Stimulated activated CD4-positive, alpha-beta T cell treated with anti-CD3 and anti-CD28 coated beads, Interleukin-1b, Interleukin-23, amount 100 ng/mL, for 48 hours (primary cell): Measurements from ENCODE around the gene GRM3.

ENCODE experiments used
- DNase-seq: peaks from one replicate; pipeline ENCODE4 v3.0.0-alpha.2; 2020

Gene GRM3

DNA sequence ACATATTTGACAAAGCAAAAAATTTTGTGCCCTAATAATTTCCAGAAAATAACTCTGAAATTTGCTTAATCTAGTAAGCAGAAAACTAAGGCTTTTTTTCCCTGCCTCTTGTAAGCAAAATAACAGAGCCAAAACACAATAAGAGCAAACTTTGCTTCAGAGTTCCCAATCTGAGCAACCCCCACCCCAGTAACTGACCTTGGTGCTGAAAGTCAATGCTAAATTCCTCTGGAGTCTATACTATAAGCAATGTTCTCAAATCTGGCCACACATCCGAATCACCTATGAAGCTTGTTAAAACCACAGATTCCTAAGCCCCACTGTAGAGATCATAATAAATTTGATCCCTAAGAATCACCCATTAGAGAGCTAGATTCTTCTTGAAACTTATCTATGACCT, 265.2 kb downstream of the GRM3 start:
- no peak for DNase-seq

DNA sequence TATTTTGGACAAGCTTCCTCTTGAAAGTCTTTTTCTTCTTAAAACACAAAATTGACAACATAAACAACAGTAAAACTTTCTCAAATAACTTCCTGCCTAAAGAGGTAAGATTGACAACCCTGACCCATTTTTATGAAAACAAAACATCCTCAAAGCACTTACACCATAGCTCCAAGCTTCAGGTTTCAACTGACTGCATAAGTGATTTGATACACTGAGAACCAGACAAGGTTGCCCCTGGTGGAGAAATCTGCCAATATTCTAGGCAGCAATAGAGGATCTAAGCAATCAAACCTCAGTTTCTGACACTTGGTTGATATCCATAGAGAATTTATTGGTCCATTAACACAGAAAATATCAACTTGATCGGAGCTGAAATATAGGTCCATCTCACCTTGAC, 267.9 kb downstream of the GRM3 start:
- no peak for DNase-seq

DNA sequence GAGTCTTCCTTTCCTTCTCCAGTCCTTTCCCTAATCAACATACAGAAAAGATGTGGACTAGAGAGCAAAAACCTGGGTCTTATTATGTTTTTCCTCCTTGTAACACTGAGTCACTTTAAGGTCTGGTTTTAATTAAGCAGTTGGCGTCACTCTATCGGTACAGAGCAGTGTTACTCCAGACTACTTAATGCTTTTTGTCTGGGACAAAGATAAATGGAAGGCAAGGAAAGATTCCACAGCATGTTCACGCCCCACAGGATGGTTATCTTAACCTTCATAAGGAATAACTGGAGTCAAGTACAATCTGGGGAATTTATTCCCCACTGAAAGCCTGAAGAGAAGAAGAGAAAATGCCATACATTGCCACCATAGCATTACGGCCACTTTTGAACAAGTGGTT, 270.0 kb downstream of the GRM3 start:
- no peak for DNase-seq
